GM18868 (cell line): ENCODE data around the gene EPC1.

Source experiments
- ATAC-seq: cut with Tn5 transposase; IDR thresholded peaks from one replicate; pipeline ENCODE4 v1.9.1; 2021; ENCODE audit warnings: mild to moderate bottlenecking, moderate library complexity; ENCODE audit not compliant: unreplicated experiment

The EPC1 gene

DNA sequence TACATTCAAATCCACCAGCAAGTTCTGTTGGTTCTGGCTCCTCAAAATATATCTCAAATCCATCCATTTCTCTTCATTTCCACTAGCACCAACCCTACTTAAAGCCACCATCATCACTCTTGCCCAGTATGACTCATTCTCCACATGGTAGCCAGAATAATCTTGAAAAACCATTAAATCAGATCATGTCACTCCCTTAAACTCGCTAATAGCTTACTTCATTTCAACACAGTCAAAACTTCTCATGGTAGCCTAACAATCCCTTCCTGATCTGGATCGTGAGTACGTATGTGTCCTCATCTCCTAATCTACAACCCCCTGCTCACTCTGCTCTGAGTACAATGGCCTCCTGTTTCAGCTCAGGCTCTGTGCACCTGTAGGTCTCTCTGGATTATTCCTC is 8.7 kb downstream of the EPC1 start:
- ATAC-seq = no peak

DNA sequence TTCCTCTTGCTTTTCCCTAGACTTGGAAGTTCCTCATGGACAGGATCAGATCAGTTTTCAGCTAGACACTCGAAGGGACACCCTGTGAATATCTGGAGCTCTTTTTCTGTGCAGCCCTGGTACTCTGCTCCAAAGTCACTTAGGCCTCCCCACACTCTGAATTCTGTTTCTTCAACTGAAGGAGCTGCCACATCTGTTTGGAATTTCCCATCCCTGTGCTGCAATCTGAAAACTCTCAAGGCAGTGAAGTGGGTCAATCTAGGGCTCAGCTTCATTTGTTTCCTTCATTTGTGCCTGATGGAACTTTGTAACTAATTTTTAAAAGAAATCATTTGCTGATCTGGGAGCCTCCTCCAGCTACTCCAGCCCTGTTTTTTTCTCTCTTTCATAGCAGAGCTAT is 9.6 kb downstream of the EPC1 start:
- no peak for ATAC-seq

DNA sequence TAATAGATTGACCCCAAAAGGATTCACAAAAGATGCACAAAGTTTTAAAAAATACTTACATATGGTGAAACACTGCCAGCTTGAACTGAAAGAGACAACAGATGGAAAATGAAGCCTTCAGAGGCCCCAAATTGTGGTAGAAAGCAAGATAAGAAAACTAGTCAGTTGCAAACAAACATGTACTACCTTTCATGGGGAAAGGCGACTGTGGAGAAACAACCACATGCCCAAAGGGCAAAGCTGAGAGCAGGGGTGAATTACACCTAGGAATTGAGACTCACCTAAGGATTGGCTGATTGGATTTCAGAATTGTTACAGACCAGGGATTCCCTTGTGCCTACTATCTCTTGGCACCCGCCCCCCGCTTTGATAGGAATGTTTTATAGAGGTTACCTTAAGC is 13.1 kb downstream of the EPC1 start:
- no peak for ATAC-seq

DNA sequence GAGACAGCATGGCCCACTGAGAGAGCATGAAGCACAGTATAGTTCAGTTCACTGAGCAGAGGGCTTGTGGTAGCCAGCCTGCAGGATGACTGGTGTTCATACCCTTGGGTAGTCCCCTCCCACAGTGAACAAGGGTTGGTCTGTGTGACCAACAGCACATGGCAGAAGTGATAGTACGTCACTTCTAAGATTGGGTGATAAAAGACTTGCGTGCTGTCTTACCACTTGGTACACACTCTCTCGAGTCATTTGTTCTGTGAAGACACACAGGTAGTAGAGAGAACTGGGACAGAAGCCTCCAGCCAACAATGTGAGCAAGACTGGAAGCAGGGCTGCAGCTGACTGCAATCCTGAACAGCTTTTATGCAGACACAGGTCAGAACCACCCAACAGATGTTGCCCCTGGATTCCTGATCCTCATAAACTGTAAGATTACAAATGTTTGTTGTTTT is 14.6 kb downstream of the EPC1 start:
- ATAC-seq = peak; percentile 96

DNA sequence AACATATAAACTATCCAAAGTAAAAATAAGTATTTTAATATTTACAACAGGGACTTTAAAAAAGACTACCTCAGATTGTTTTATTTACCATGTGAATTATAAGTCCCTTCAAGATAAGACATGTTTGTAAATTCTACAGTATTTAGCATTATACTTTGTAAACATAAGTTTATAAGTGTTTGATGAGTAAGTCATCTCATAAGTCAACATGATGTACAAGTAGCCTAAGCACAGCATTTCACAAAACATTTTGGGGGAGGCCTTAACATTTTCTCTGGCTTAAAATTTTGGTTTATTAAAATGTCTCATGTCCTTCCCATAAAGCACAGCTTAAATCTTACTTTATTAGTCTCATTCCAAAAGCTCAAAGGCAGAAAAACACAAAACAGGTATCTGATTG is 15.4 kb downstream of the EPC1 start:
- no peak for ATAC-seq

DNA sequence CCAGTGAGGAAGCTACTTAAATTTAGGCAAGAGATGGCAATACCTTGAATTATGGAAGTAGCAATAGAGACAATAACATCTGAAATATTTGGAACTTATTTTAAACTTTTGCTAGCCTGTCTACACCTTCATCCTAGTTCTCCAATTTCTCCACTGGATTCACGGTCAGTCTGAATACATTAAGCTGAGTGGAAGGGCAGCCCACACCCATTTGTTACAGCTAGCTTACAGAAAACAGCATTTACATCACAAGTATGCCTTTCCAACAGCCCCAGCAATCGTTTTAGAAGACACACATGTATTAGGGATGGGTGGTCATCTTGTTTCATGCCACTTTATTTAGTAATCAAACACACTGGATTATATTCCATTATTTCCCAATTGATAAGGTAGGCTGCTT is 16.7 kb downstream of the EPC1 start:
- no peak for ATAC-seq

DNA sequence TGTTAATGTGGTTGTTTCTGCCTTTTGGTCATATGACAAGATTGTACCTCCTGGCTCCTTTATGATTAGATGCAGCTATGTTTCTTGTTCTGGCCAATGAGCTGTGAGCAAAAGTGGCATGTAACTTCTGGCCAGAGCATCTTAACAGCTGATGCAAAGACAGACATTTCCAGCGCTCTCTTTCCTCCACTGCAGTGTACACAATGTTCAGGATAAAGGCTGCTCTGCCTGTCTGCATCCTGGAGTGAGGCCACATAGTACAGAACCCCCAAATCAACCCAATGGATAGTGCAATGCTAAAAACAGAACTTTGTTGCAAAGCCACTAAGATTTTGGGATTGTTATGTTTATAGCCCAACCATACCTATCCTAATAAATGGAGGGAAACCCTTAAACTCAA is 17.9 kb downstream of the EPC1 start:
- ATAC-seq = no peak

DNA sequence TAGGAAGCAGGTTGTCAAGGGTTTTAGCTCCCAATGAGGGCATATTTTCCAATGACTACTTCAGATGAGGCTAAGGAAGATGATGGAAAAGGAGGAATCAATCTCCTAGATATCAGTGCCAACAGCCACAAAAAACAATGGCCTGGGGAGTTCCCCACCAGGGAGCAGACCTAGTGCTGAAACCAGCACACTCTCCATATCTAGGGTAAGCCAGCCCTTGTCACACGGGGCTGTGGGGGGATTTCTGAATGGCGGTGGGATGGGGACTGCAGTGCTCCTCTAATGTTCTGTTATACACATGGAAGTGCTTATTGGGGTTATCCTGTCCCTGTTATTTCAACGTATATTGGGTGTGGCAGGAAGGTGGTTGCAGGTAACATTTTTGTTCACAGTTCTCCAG is 18.5 kb downstream of the EPC1 start:
- no peak for ATAC-seq

DNA sequence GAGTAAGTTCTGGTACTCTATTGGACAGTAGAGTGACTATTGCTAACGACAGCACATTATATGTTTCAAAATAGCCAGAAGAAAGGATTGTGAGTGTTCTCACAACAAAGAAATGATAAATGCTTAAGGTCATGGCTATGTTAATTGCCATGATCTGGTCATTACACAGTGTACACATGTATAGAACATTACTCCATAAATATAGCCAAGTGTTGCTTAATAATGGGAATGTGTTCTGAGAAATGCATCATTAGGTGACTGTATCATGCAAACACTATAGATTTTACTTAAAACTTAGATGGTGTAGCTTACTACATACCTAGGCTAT is 19.6 kb downstream of the EPC1 start:
- no peak for ATAC-seq

DNA sequence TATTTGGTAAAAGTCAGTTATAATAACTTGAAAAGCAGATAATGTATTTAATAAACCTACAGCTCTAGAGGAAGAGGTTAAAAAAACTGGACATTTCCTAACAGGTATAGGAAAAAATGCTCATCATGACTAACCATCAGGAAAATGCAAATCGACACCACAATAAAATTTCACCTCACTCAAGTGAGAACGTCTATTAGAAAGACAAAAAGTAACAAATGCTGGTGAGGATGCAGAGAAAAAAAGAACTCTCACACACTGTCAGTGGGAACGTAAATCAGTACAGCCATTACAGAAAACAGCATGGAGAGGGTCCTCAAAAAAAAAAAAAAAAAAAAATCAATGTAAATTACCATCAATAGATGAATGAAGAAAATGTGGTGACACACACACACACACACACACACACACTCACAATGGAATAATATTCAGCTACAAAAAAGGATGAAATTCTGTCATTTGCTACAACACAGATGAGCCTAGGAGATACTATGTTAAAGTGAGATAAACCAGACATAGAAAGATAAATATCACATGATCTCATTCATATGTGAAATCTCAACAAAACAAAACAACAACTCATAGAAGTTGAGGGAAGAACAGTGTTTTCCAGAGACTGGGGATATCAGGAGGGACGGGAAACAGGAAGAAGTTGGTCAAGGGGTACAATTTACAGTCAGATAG is 20.1 kb downstream of the EPC1 start:
- ATAC-seq = no peak

DNA sequence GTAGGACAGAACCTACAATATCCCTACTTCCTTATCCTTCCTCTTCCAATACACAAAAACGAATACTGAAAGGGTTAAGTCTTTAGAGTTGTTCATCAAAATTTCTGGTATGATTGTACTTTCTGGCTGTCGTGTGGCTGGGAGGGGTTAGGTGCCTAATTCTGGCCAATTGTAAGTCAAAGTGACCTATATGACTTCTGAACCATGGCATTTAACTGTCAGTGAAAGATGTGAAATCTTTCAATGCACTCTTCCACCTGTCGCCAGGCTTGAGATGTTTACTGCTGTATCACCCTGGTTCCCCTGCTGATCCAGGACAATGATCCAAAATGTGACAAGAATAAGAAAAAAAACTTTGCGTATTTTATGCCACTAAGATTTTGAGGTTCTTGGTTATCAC is 20.8 kb downstream of the EPC1 start:
- ATAC-seq = peak; percentile 52

DNA sequence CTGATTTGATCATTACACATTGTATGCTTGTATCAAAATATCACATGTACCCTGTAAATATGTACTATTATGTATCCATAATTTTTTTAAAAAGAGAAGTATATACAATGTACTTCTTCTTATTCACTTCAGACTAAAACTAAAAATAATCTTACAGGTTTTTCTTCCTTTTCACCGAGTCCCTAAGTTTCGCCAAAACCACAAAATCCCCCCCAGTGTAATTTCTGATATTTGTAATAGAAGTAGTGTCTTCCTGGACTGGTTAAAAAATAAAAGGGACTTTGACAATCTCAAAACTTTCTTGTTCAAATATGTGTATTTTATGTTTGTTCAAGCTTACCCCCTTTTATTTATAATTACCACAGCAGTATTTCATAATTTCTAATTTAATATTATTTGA is 23.9 kb downstream of the EPC1 start:
- ATAC-seq = no peak

DNA sequence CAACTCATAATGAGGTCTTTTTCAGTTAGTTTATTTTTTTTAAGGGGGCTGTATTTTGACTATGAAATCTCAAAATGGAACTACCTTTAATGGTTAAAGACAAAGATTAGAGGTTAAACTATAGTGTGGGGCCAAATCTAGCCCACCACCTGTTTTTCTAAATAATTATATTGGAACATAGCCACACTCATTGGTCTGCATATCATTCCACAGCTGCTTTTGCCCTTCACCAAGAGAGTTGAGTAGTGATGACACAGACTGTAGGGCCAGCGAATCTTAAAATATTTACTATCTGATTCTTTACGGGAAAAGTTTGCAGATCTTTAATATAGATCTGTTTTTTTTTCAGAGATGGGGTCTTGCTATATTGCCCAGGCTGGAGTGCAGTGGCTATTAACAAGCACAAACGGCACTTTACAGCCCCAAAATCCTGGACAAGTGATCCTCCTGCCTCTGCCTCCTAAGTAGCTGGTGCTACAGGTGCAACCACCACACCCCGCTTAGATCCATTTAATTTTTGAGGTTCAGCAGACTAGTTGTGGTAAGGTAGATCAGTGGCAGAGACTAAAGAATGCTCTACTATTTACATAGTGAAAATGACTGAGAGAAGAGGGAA is 25.8 kb downstream of the EPC1 start:
- no peak for ATAC-seq

DNA sequence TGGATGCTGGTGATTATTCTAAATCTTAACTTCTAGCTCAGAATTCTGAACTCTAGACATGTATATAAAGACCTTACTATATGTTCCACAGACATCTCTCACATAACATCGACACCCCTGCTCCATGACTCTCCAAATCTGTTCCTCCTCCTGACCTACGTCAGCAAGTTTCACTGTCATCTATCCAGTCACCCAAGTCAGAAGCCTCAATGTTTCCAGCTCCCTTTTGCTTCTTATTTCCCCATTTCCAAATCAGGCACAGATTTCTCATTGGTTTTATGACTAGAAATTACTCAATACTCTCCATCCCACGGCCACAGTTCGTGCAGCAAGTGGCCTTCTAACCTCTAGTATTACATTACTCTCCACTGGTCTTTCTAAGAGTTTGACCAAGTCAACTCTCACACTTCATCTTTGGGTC is 28.5 kb downstream of the EPC1 start:
- peak; percentile 39 for ATAC-seq

DNA sequence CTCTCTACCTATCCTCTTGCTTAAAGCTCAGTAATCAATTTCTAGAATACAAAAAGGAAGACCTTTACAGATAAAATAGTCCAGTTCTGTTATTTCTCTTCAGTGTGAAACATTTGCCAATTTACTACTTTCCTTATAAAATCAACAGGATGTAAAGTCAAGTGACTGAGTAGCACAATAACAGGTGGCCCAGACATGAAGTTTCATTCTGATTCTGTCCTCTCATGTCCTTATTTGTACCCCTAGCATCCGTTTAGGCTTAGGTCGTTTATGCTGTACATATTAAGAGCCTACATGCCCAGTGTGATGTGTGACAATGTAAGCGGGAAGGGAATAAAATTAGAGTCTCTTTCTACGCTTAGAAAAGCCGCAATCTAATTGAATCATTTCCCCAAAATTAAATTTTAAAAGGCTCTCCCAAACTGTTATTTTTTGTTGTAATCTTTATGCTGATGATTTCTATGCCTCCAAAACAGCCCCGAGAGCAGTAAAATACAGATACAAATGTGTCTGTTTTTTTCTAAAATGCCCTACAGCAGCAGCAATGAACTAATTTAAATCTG is 29.1 kb downstream of the EPC1 start:
- peak; percentile 94 for ATAC-seq

DNA sequence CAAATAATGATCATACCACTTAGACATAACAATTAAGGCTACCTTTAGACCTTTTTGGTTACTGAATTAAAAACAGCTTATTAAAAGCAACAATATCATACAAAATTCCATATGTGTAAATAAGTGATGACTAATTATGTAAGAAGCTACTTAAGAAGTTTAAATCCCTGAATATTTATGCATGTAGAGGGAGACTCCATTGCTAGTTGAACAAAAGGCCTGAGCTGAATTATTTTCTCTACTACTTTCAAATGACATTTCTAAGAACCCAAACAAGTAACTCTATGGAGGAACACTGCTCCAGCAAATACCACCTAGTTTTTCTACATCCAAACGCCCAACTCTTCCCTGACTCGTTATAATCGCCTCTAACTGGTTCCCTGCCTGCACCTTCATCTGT is 31.5 kb downstream of the EPC1 start:
- ATAC-seq = no peak

DNA sequence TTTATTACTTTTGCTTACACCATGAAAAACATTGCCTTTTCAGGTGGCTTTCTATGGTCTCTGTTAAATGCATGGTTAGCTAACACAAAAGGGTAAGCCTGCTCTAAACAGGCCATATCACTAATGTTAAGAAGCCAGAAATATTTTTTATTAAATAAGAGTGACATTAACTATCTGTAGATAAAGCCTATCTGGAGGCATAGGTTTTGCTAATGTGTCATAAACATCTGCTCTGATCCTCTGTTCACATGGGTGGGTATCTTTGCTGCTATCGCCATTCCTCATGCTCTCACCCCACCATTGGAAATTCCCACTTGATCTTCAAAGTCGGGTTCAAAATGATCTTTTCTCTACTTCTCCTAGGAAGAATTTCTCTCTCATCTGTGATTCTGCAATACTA is 32.4 kb downstream of the EPC1 start:
- ATAC-seq = no peak

DNA sequence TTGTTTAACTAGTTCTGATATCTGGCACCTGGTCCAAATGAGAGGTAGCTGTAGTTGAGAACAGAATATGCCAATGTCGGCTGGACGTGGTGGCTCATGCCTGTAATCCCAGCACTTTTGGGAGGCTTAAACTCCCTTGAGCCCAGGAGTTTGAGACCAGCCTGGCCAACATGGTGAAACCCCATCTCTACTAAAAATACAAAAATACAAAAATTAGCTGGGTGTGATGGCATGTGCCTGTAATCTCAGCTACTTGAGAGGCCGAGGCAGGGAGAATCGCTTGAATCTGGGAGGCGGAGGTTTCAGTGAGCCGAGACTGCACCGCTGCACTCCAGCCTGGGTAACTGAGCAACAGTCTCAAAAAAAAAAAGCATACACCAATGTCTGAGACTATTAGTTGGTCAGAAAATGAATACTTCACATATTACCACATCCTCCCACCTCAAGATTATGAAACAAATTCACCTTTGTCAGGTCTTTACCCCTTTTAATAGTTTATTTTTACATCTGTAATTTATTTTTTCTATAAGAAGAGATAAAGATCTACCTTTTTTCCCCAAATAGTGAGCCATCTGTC is 38.8 kb downstream of the EPC1 start:
- no peak for ATAC-seq

DNA sequence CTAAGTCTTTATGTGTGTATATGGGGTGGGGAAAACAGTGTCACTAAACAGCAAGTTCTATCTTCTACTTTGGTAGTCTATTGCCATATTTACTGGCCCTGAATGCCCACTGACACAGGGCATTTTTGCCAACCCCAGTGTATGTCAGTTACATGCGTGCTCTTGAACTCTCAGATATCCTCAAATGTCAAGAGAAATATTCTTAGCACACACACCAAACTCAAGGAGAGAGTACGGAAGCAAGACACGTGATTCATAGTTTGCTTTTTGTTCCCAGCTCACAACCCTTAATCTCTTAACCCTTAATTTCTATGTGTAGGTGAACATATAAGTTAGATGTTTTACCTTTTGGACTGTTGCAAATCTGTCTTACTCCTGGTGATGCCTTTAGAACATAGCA is 39.3 kb downstream of the EPC1 start:
- ATAC-seq = no peak

DNA sequence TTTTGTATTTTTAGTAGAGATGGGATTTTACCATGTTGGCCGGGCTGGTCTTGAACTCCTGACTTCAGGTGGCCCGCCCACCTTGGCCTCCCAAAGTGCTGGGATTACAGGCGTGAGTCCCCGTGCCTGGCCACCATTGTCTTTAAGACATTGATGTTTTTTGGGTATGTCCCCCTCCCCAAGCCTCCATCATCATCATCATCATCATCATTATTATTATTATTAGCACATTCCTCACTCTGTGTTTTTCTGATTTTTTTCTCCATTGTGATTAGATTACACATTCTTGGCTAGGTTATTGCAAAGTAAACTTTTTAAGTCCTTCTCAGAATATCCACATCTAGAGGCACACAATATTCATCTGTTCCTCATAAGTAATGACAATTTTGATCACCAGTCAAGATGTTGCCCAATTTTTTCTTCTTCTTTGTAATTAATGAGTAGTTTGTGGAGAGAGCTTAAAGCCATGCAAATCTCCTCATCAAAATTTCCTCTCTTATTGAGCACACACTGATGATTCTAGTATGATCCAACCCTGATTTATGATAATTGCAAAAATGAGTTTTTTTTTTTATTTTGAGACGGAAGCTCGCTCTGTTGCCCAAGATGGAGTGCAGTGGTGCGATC is 47.5 kb downstream of the EPC1 start:
- ATAC-seq = no peak

DNA sequence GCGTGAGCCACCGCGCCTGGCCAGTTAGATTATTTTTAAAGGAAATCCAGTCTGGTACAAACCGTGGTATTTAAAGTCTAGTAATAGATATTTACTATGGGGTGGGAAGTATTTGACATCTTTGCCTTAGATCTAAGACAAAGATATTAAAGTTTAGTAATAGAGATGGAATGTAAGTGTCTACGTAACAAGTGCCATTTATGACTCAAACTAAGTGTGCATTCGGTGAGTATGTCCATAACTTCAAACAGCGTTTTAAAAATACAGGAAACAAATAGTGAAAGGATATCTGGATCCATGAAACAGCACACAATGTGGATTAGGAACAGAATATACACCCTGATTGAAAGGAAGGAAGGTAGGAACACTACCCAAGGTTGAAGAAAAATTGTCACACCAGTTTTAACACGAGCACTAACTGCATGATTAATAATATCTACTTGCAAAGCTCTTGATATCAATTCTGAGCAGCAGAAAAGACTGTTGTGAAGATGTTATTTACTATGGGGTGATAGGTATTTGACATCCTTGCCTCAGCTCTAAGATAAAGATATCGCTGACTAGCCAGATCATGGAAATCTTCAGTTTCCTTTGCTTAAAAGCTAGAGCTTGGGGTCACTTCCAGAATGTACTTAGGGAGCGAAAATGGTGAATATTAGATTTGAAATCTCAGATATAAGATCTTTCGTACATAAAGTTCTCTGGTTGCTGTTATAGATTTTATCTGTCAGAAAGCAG is 48.7 kb downstream of the EPC1 start:
- ATAC-seq = no peak
